ENCODE results near the gene PVALB.
A peak's percentile ranks its signal among the peaks of the same experiment; 100 is the strongest.

PVALB gene

GRCh38 chr22:36826262-36826661 is 9.4 kb upstream of the PVALB start:
- TF ChIP-seq ZFHX2 (tag by site-specific recombination; conservative IDR thresholded peaks at IDR 0.05) = no peak
- no peak for TF ChIP-seq KLF16 (tag by site-specific recombination; IDR thresholded peaks at IDR 0.05)
- no peak for TF ChIP-seq ZNF148 (tag by site-specific recombination; IDR thresholded peaks at IDR 0.05; ENCODE audit: borderline replicate concordance)
- TF ChIP-seq ZBTB49 (tag by site-specific recombination; IDR thresholded peaks at IDR 0.05; ENCODE audit: low read depth) = no peak
- no peak for TF ChIP-seq ZBTB8A (tag by site-specific recombination; IDR thresholded peaks at IDR 0.05)
- TF ChIP-seq ZNF169 (tag by site-specific recombination; IDR thresholded peaks at IDR 0.05) = no peak
- no peak for TF ChIP-seq ZNF776 (tag by site-specific recombination; IDR thresholded peaks at IDR 0.05; ENCODE audit: borderline replicate concordance)
- TF ChIP-seq ZNF701 (tag by site-specific recombination; IDR thresholded peaks at IDR 0.05) = no peak
- TF ChIP-seq SP2 (tag by site-specific recombination; IDR thresholded peaks at IDR 0.05) = no peak
- TF ChIP-seq ZNF155 (tag by site-specific recombination; IDR thresholded peaks at IDR 0.05) = no peak
- TF ChIP-seq ZBTB44 (tag by site-specific recombination; IDR thresholded peaks at IDR 0.05) = no peak
- no peak for TF ChIP-seq ZNF645 (tag by site-specific recombination; IDR thresholded peaks at IDR 0.05)
- Histone ChIP-seq H3K27ac (ENCODE audit: extremely low read depth, low read depth, low read length) (no peak overlapping the region), H3K36me3 (ENCODE audit: control insufficient read depth in 2 of 2, insufficient read depth in 1 of 2, low read length in 2 of 2) (no peaks in the 10 kb centered on the region), H3K9me3 (ENCODE audit: control insufficient read depth, insufficient read depth, low read depth, low read length) (no peaks in the 10 kb centered on the region), H3K4me3 (ENCODE audit: low read depth, low read length) (no peak overlapping the region), H3K4me1 (ENCODE audit: control insufficient read depth, insufficient read depth, low read length) (no peaks in the 10 kb centered on the region)
- ChIA-PET POLR2A (no interaction called here), CTCF (interaction anchor here (1.2 kb wide), 1 partner anchor 152 kb away, joined by 8 read pairs; no protein-coding TSS in a partner anchor)

GRCh38 chr22:36824655-36825054 is 7.8 kb upstream of the PVALB start:
- POLR2A ChIA-PET = no interaction called here
- no peak overlapping the region for H3K4me3 ChIP-seq (ENCODE audit: low read depth, low read length)
- CTCF ChIA-PET = interaction anchor here (0.6 kb wide), 1 partner anchor 280 kb away, joined by 3 read pairs; no protein-coding TSS in a partner anchor
- TF ChIP-seq GLIS2 (tag by site-specific recombination; IDR thresholded peaks at IDR 0.05) = no peak
- TF ChIP-seq ZBTB49 (tag by site-specific recombination; IDR thresholded peaks at IDR 0.05; ENCODE audit: low read depth) = no peak
- TF ChIP-seq ZNF707 (tag by site-specific recombination; IDR thresholded peaks at IDR 0.05) = no peak
- no peak for TF ChIP-seq ZEB2 (tag by site-specific recombination; IDR thresholded peaks at IDR 0.05)
- no peak for TF ChIP-seq ZNF610 (tag by site-specific recombination; IDR thresholded peaks at IDR 0.05; ENCODE audit: borderline replicate concordance)
- TF ChIP-seq ZNF501 (tag by site-specific recombination; IDR thresholded peaks at IDR 0.05) = no peak
- no peak for TF ChIP-seq OSR2 (tag by site-specific recombination; IDR thresholded peaks at IDR 0.05)
- no peak for TF ChIP-seq ZNF341 (tag by site-specific recombination; IDR thresholded peaks at IDR 0.05; ENCODE audit: low read depth)
- no peak for TF ChIP-seq ZNF488 (tag by site-specific recombination; IDR thresholded peaks at IDR 0.05)
- TF ChIP-seq ZNF2 (tag by site-specific recombination; IDR thresholded peaks at IDR 0.05) = no peak
- no peak for TF ChIP-seq ZBTB7A (tag by site-specific recombination; IDR thresholded peaks at IDR 0.05; ENCODE audit: low read depth)
- no peak for TF ChIP-seq ZBTB1 (tag by site-specific recombination; IDR thresholded peaks at IDR 0.05)
- no peak for TF ChIP-seq ZNF324 (tag by site-specific recombination; IDR thresholded peaks at IDR 0.05)
- no peak for TF ChIP-seq ZNF473 (tag by site-specific recombination; IDR thresholded peaks at IDR 0.05)
- 0 out of 2 replicates have a peak, but pooled peaks have one; percentile 11 for TF ChIP-seq ZNF266 (tag by site-specific recombination; IDR thresholded peaks at IDR 0.05; ENCODE audit: low read depth)

More at GRCh38 chr22:36824655-36825054, 7.8 kb upstream of the PVALB start:
- H3K27ac ChIP-seq (ENCODE audit: extremely low read depth, low read depth, low read length) = no peak overlapping the region
- no peaks in the 10 kb centered on the region for H3K9me3 ChIP-seq (ENCODE audit: control insufficient read depth, insufficient read depth, low read depth, low read length)
- no peaks in the 10 kb centered on the region for H3K36me3 ChIP-seq (ENCODE audit: control insufficient read depth in 2 of 2, insufficient read depth in 1 of 2, low read length in 2 of 2)
- H3K4me1 ChIP-seq (ENCODE audit: control insufficient read depth, insufficient read depth, low read length) = no peaks in the 10 kb centered on the region

Data from HEK293 (cell line).